Thyroid gland (tissue), 4 donors: ENCODE data around the gene AKAP12. TPM values are rescaled to one million over a fixed set of nuclear protein-coding genes. Genes with fewer than 3 reads are reported as not detected.

Experiments
- DNase-seq, 2 donors: peaks; one replicate each; pipeline ENCODE4 v3.0.0-alpha.2; 2019
- H3K27ac ChIP-seq, 3 donors: fragments of 200-600 bp; sonication (generic); 1 replicate in 2 of 3; 2 replicates in 1 of 3; pipeline ENCODE4 v1.5.1; 2016 to 2019; ENCODE audit warnings: mild to moderate bottlenecking in 1 of 3, moderate library complexity in 1 of 3
- H3K27me3 ChIP-seq: fragments of 200-600 bp; sonication (generic); one replicate; pipeline ENCODE4 v1.5.1; 2019
- H3K36me3 ChIP-seq, 2 donors: fragments of 200-600 bp; sonication (generic); one replicate each; pipeline ENCODE4 v1.5.1; 2016 to 2019
- H3K4me1 ChIP-seq, 2 donors: fragments of 200-600 bp; sonication (generic); one replicate each; pipeline ENCODE4 v1.5.1; 2017 to 2019
- H3K4me3 ChIP-seq, 3 donors: fragments of 200-600 bp; sonication (generic); replicated peaks in 1 of 3; 1 replicate in 2 of 3; 2 replicates in 1 of 3; pipeline ENCODE4 v1.5.1; 2016; ENCODE audit warnings: mild to moderate bottlenecking in 1 of 3
- H3K9me3 ChIP-seq: fragments of 200-600 bp; sonication (generic); one replicate; pipeline ENCODE4 v1.5.1; 2017
- CTCF ChIP-seq, 6 experiments: fragments of 200-600 bp in 3 of 6; fragments of 450-650 bp in 3 of 6; sonication (generic) in 3 of 6; IDR thresholded peaks; one replicate each; pipeline ENCODE4 v1.5.1; 2016 to 2019; ENCODE audit warnings: antibody characterized with exemption in 6 of 6, mild to moderate bottlenecking in 2 of 6, inconsistent platforms in 1 of 6, moderate library complexity in 1 of 6
- POLR2A ChIP-seq, 2 donors: fragments of 450-650 bp; IDR thresholded peaks; one replicate each; pipeline ENCODE4 v1.6.1; 2017; ENCODE audit warnings: antibody characterized with exemption in 2 of 2, mild to moderate bottlenecking in 2 of 2, moderate library complexity in 1 of 2
- WGBS, 2 donors: methylation state at CpG; one replicate each; pipeline ENCODE4 v1.1.5; 2017; 5-methylcytosine and 5-hydroxymethylcytosine counted together
- intact Hi-C: fragments of 100-400 bp; cut with DNase I; formaldehyde crosslinking; loops from one replicate; pipeline ENCODE4 v1.15.1; 2023
- total RNA-seq, 4 donors: library from RNA; depleted of rRNA; stranded (reverse); fragments of >200 nt; gene quantifications; one replicate each; pipeline ENCODE4 v1.2.3, GENCODE V29; 2016

The AKAP12 gene
- total RNA-seq, 4 donors from 2014 or later: 50.7 to 108 (median 79.4) TPM

DNA sequence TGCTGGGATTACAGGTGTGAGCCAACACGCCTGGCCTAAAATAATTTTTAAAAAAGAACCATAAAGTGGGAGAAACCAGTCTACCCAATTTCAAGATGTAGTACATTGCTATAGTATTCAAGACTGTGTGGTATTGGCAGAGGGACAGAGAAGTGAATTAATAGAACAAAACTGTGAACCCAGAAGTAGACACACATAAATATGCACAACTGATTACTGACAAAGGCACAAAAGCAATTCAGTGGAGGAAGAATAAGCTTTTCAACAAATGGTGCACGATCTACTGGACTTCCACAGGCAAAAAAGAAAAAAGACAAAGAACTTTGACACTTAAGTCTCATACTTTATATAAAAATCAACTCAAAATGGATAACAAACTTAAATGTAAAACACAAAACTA, 136.1 kb downstream of the AKAP12 start:
- 92 to 97% methylated on average over 2 of the region's 2 CpGs for WGBS, 2 donors
- H3K9me3 ChIP-seq: no peaks in the 10 kb centered on the region
- peaks cover 9 to 16% of the 10 kb centered on the region in 2 donors for H3K36me3 ChIP-seq
- intact Hi-C loops: no loop called here
- no peaks in the 10 kb centered on the region for H3K27me3 ChIP-seq
- no peak for DNase-seq
- no peak overlapping the region for H3K27ac ChIP-seq
- H3K4me1 ChIP-seq: peaks cover 0 to 3% of the 10 kb centered on the region in 2 donors
- TF ChIP-seq POLR2A (IDR thresholded peaks at IDR 0.05): no peak
- TF ChIP-seq CTCF (IDR thresholded peaks at IDR 0.05): no peak
- H3K4me3 ChIP-seq: no peak overlapping the region

DNA sequence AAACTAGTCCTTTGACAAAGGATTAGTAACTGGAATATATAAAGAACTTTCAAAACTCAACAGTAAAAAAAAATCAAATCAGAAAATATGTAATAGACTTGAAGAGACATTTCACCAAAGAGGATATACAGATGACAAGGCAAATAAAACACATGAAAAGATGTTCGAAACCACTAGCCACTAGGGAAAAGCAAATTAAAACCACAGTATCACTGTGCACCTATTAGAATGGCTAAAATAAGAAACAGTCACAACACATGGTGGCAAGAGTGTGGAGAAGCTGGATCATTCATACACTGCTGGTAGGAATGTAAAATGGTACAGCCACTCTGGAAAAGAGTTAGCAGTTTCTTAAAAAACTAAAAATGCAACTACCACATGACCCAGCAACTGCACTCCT, 136.7 kb downstream of the AKAP12 start:
- intact Hi-C loops: no loop called here

GRCh38 chr6:151377095-151377494, 137.3 kb downstream of the AKAP12 start:
- H3K9me3 ChIP-seq: no peaks in the 10 kb centered on the region
- H3K4me3 ChIP-seq: no peak overlapping the region
- TF ChIP-seq POLR2A (IDR thresholded peaks at IDR 0.05): no peak
- TF ChIP-seq CTCF (IDR thresholded peaks at IDR 0.05): no peak
- H3K4me1 ChIP-seq: peaks cover 0 to 3% of the 10 kb centered on the region in 2 donors
- WGBS, 2 donors: 82 to 99% methylated on average over 3 of the region's 3 CpGs
- H3K36me3 ChIP-seq: peaks cover 0 to 6% of the 10 kb centered on the region in 2 donors
- DNase-seq: no peak
- H3K27me3 ChIP-seq: no peaks in the 10 kb centered on the region
- intact Hi-C loops: no loop called here
- H3K27ac ChIP-seq: no peak overlapping the region

More for the DNA sequence above, 136.7 kb downstream of the AKAP12 start:
- H3K4me1 ChIP-seq: peaks cover 0 to 3% of the 10 kb centered on the region in 2 donors
- H3K27ac ChIP-seq: no peak overlapping the region
- H3K36me3 ChIP-seq: peaks cover 3 to 10% of the 10 kb centered on the region in 2 donors
- no peaks in the 10 kb centered on the region for H3K27me3 ChIP-seq
- TF ChIP-seq POLR2A (IDR thresholded peaks at IDR 0.05) (no peak), CTCF (IDR thresholded peaks at IDR 0.05) (no peak)
- H3K4me3 ChIP-seq: no peak overlapping the region
- H3K9me3 ChIP-seq: no peaks in the 10 kb centered on the region
- DNase-seq: no peak
- 83 to 90% methylated on average over 1 of the region's 1 CpG for WGBS, 2 donors

- intact Hi-C loops: no loop called here
- DNase-seq: no peak
- no peak overlapping the region for H3K4me3 ChIP-seq
- peaks cover 0 to 3% of the 10 kb centered on the region in 2 donors for H3K4me1 ChIP-seq
- peak overlapping the region in 2 of 3 donors; percentile 13 to 26 for H3K27ac ChIP-seq
- 83 to 85% methylated on average over 14 of the region's 14 CpGs for WGBS, 2 donors
- H3K36me3 ChIP-seq: no peaks in the 10 kb centered on the region
- TF ChIP-seq POLR2A (IDR thresholded peaks at IDR 0.05) (no peak), CTCF (IDR thresholded peaks at IDR 0.05) (no peak)
- no peaks in the 10 kb centered on the region for H3K27me3 ChIP-seq
- H3K9me3 ChIP-seq: no peaks in the 10 kb centered on the region
These were observed 140.4 kb downstream of the AKAP12 start for GRCh38 chr6:151379933-151380847.

DNA sequence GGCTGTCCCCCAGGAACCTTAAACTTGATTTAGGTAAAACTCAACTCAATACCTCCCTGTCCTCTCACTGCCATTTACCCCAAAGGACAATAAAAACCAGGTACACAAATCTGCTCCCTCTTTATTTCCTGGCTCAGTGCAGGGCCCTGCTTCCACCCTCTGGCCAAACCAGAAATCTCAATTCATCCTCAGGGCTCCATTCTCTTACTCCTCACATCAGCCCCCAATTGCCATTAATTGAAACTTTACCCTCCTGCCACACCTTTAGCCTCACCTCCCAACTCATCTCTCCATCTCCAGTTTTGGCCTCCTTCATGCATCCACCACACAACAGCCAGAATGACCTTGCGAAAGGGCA, 141.1 kb downstream of the AKAP12 start:
- H3K36me3 ChIP-seq: no peaks in the 10 kb centered on the region
- peak overlapping the region in 1 of 3 donors; percentile 13 for H3K27ac ChIP-seq
- no peak for DNase-seq
- H3K9me3 ChIP-seq: no peaks in the 10 kb centered on the region
- H3K4me3 ChIP-seq: no peak overlapping the region
- H3K27me3 ChIP-seq: no peaks in the 10 kb centered on the region
- 100% methylated on average over 1 of the region's 1 CpG for WGBS, 2 donors
- TF ChIP-seq POLR2A (IDR thresholded peaks at IDR 0.05) (no peak), CTCF (IDR thresholded peaks at IDR 0.05) (no peak)
- H3K4me1 ChIP-seq: peaks cover 0 to 3% of the 10 kb centered on the region in 2 donors
- intact Hi-C loops: no loop called here
